HepG2 (cell line): ENCODE data around the gene JPH3. TPM values are rescaled to one million over a fixed set of nuclear protein-coding genes. Genes with fewer than 3 reads are reported as not detected.

Experiments used
- polyA plus RNA-seq, 8 experiments: library from polyadenylated mRNA; depleted of rRNA in 3 of 8; stranded (reverse) in 7 of 8; unstranded in 1 of 8; fragments of >200 nt; fragmentation: Illumina TruSeq in 4 of 8; extraction: Trizol in 4 of 8; gene quantifications; 2 replicates each; pipeline versions ENCODE4 v1.2.1 to v1.2.3, GENCODE V29; 2011 to 2016; ENCODE audit warnings: low read depth in 4 of 8, missing spikeins in 1 of 8, mixed read lengths in 1 of 8; ENCODE audit not compliant: insufficient read depth in 1 of 8
- total RNA-seq, 5 experiments: library from RNA; depleted of rRNA; stranded (reverse); fragments of >200 nt; fragmentation: Illumina TruSeq; extraction: Trizol; gene quantifications; 2 replicates each; pipeline ENCODE4 v1.2.3, GENCODE V29; 2016; ENCODE audit warnings: low read depth in 1 of 5

JPH3 gene
- total and polyA plus RNA-seq, 2 of the 13 experiments (the other 11 are each of a cell fraction or from before 2014, with no cell fraction given): not detected

Other genes starting within 250 kb of the JPH3 start
- gene FBXO31, start 218.7 kb upstream of the JPH3 start, total RNA-seq (2016; rRNA removed; fragmentation: Illumina TruSeq; extraction: Trizol): 81.3 and 92.4 TPM in 2 replicates
- 101 and 118 TPM in 2 replicates for gene FBXO31, start 218.7 kb upstream of the JPH3 start, polyA plus RNA-seq (2011; rRNA removed)
- gene MAP1LC3B, start 210.2 kb upstream of the JPH3 start, total RNA-seq (2016; rRNA removed; fragmentation: Illumina TruSeq; extraction: Trizol): 15.7 and 30.6 TPM in 2 replicates
- 37.4 and 37.9 TPM in 2 replicates for gene MAP1LC3B, start 210.2 kb upstream of the JPH3 start, polyA plus RNA-seq (2011; rRNA removed)
- gene ZCCHC14, start 109.5 kb upstream of the JPH3 start, total RNA-seq (2016; rRNA removed; fragmentation: Illumina TruSeq; extraction: Trizol): 12.5 and 20.4 TPM in 2 replicates
- gene ZCCHC14, start 109.5 kb upstream of the JPH3 start, polyA plus RNA-seq (2011; rRNA removed): 12.4 and 13.9 TPM in 2 replicates
- gene KLHDC4, start 163.5 kb downstream of the JPH3 start, total RNA-seq (2016; rRNA removed; fragmentation: Illumina TruSeq; extraction: Trizol): 26.7 and 31.8 TPM in 2 replicates
- gene KLHDC4, start 163.5 kb downstream of the JPH3 start, polyA plus RNA-seq (2011; rRNA removed): 18.7 and 22.7 TPM in 2 replicates